22Rv1 (cell line): ENCODE measurements around the gene TSPAN12.
"Not testable (repeated sequence)": the region's sequence is repeated elsewhere in the genome, so short reads cannot be mapped to it uniquely, and the experiment has no call there.

Experiments
- H3K27ac ChIP-seq: fragments of 450-650 bp; 2 replicates; pipeline ENCODE4 v1.5.1; 2017
- CTCF ChIP-seq: fragments of 450-650 bp; IDR thresholded peaks from 2 replicates; pipeline ENCODE4 v1.5.1; 2017; ENCODE audit warnings: mild to moderate bottlenecking
- ZFX ChIP-seq: fragments of 450-650 bp; IDR thresholded peaks from 2 replicates; pipeline ENCODE4 v1.6.1; 2017; ENCODE audit warnings: antibody characterized with exemption, borderline replicate concordance

Gene TSPAN12

GRCh38 chr7:120857588-120858573, at the start of gene TSPAN12:
TSS of gene TSPAN12 (minus strand) at chr7:120858144. CDS start at chr7:120856763, 1,381 bp downstream.
- TF ChIP-seq CTCF: peak; percentile 81
- no peak for TF ChIP-seq ZFX
- H3K27ac ChIP-seq: peak within 1 kb of the TSS; percentile 59

GRCh38 chr7:120898715-120899499, 41.0 kb upstream of the TSPAN12 start:
- TF ChIP-seq ZFX (no peak), CTCF (no peak)
- no peak overlapping the region for H3K27ac ChIP-seq

- not testable (repeated sequence) for H3K27ac ChIP-seq
Observed at GRCh38 chr7:120895253-120895652, 37.3 kb upstream of the TSPAN12 start.

- H3K27ac ChIP-seq: not testable (repeated sequence)
Observed at GRCh38 chr7:120885602-120886001, 27.7 kb upstream of the TSPAN12 start.

GRCh38 chr7:120877701-120878100, 19.8 kb upstream of the TSPAN12 start:
- TF ChIP-seq CTCF (no peak), ZFX (no peak)
- no peak overlapping the region for H3K27ac ChIP-seq

GRCh38 chr7:120876922-120877321, 19.0 kb upstream of the TSPAN12 start:
- TF ChIP-seq CTCF: no peak
- no peak for TF ChIP-seq ZFX
- no peak overlapping the region for H3K27ac ChIP-seq

- no peak for TF ChIP-seq CTCF
- TF ChIP-seq ZFX: no peak
- H3K27ac ChIP-seq: no peak overlapping the region
Observed at GRCh38 chr7:120874722-120875121, 16.8 kb upstream of the TSPAN12 start.

- no peak overlapping the region for H3K27ac ChIP-seq
- TF ChIP-seq ZFX: no peak
- TF ChIP-seq CTCF: no peak
Observed at GRCh38 chr7:120874016-120874415, 16.1 kb upstream of the TSPAN12 start.
